Nephron (organoid): ENCODE measurements around the gene ATF7IP.

ENCODE experiments used
- H3K27ac Mint-ChIP-seq, 3 experiments: 2 replicates each; pipeline ENCODE4 v1.8.0; 2020; ENCODE audit warnings: mixed read lengths in 3 of 3, mild to moderate bottlenecking in 2 of 3, moderate library complexity in 1 of 3
- H3K27me3 Mint-ChIP-seq: 2 replicates; pipeline ENCODE4 v1.8.0; 2021; ENCODE audit warnings: low read depth, mild to moderate bottlenecking, moderate library complexity, mixed read lengths
- H3K36me3 Mint-ChIP-seq: 2 replicates; pipeline ENCODE4 v1.8.0; 2020; ENCODE audit warnings: low read depth, mixed read lengths
- H3K4me1 Mint-ChIP-seq: 2 replicates; pipeline ENCODE4 v1.8.0; 2020; ENCODE audit warnings: mixed read lengths
- H3K4me3 Mint-ChIP-seq, 3 experiments: 2 replicates each; pipeline ENCODE4 v1.8.0; 2020; ENCODE audit warnings: mild to moderate bottlenecking in 3 of 3, mixed read lengths in 3 of 3, moderate library complexity in 2 of 3
- H3K9me3 Mint-ChIP-seq: 2 replicates; pipeline ENCODE4 v1.8.0; 2020; ENCODE audit warnings: mixed read lengths
- CTCF ChIP-seq, 3 experiments: fragments of 200-600 bp; sonication (generic); IDR thresholded peaks; one replicate each; pipeline ENCODE4 v1.5.0; 2021; ENCODE audit warnings: antibody characterized with exemption in 3 of 3; ENCODE audit not compliant: unreplicated experiment in 3 of 3

The ATF7IP gene

GRCh38 chr12:14525964-14526363 is 160.5 kb downstream of the ATF7IP start:
- no peak overlapping the region for H3K27ac Mint-ChIP-seq
- H3K27me3 Mint-ChIP-seq, result no peaks in the 10 kb centered on the region
- peaks cover 45% of the 10 kb centered on the region for H3K9me3 Mint-ChIP-seq
- TF ChIP-seq CTCF (IDR thresholded peaks at IDR 0.05; ENCODE audit: unreplicated experiment in 3 of 3), result no peak
- no peaks in the 10 kb centered on the region for H3K4me1 Mint-ChIP-seq
- no peak overlapping the region for H3K4me3 Mint-ChIP-seq
- H3K36me3 Mint-ChIP-seq, result peaks cover 38% of the 10 kb centered on the region

GRCh38 chr12:14532152-14532551 is 166.7 kb downstream of the ATF7IP start:
- H3K27ac Mint-ChIP-seq, result no peak overlapping the region

GRCh38 chr12:14537088-14537487 is 171.6 kb downstream of the ATF7IP start:
- Mint-ChIP-seq H3K27me3 (no peaks in the 10 kb centered on the region), H3K4me3 (no peak overlapping the region), H3K27ac (no peak overlapping the region), H3K4me1 (no peaks in the 10 kb centered on the region), H3K9me3 (no peaks in the 10 kb centered on the region), H3K36me3 (peaks cover 14% of the 10 kb centered on the region)
- TF ChIP-seq CTCF (IDR thresholded peaks at IDR 0.05; ENCODE audit: unreplicated experiment in 3 of 3), result no peak

More at GRCh38 chr12:14532152-14532551, 166.7 kb downstream of the ATF7IP start:
- Mint-ChIP-seq H3K36me3 (peaks cover 14% of the 10 kb centered on the region), H3K4me1 (no peaks in the 10 kb centered on the region), H3K9me3 (no peaks in the 10 kb centered on the region), H3K4me3 (no peak overlapping the region), H3K27me3 (no peaks in the 10 kb centered on the region)
- TF ChIP-seq CTCF (IDR thresholded peaks at IDR 0.05; ENCODE audit: unreplicated experiment in 3 of 3), result no peak

GRCh38 chr12:14540801-14541462 is 175.4 kb downstream of the ATF7IP start:
- no peak overlapping the region for H3K27ac Mint-ChIP-seq
- no peaks in the 10 kb centered on the region for H3K27me3 Mint-ChIP-seq
- no peak for TF ChIP-seq CTCF (IDR thresholded peaks at IDR 0.05; ENCODE audit: unreplicated experiment in 3 of 3)
- H3K4me3 Mint-ChIP-seq, result no peak overlapping the region
- no peaks in the 10 kb centered on the region for H3K4me1 Mint-ChIP-seq
- peaks cover 4% of the 10 kb centered on the region for H3K36me3 Mint-ChIP-seq
- no peaks in the 10 kb centered on the region for H3K9me3 Mint-ChIP-seq

GRCh38 chr12:14545144-14546124 is 180.0 kb downstream of the ATF7IP start:
- Mint-ChIP-seq H3K4me1 (no peaks in the 10 kb centered on the region), H3K9me3 (no peaks in the 10 kb centered on the region), H3K27ac (no peak overlapping the region), H3K4me3 (no peak overlapping the region), H3K27me3 (no peaks in the 10 kb centered on the region), H3K36me3 (no peaks in the 10 kb centered on the region)
- no peak for TF ChIP-seq CTCF (IDR thresholded peaks at IDR 0.05; ENCODE audit: unreplicated experiment in 3 of 3)
